ENCODE results near the gene ADCY2. TPM values are rescaled to one million over a fixed set of nuclear protein-coding genes. Genes with fewer than 3 reads are reported as not detected.
A peak's percentile ranks its signal among the peaks of the same experiment; 100 is the strongest.

The ADCY2 gene
- total RNA-seq, 1 experiment from 2014 or later: 31.3 TPM

- no peak overlapping the region for H3T11ph ChIP-seq (ENCODE audit: low read length)
- no peak overlapping the region for H3K4me3 Mint-ChIP-seq
Observed at GRCh38 chr5:7801891-7802614, 406.1 kb downstream of the ADCY2 start.

More at GRCh38 chr5:7801891-7802614, 406.1 kb downstream of the ADCY2 start:
- no peak overlapping the region for H3K4ac ChIP-seq (ENCODE audit: low read depth, low read length)
- Mint-ChIP-seq H3K4me1 (no peaks in the 10 kb centered on the region), H3K27me3 (ENCODE audit: low read depth) (no peaks in the 10 kb centered on the region), H3K36me3 (ENCODE audit: insufficient read depth in 1 of 3, low read depth in 3 of 3) (peaks cover 6 to 8% (median 7%) of the 10 kb centered on the region in 3 experiments; a peak in 6 of 7 replicates), H3K9me3 (no peaks in the 10 kb centered on the region), H3K27ac (0 out of 7 replicates have a peak overlapping the region, but pooled peaks of 1 of the 3 experiments have one; percentile 34)
- H3K27me3 ChIP-seq (ENCODE audit: insufficient read depth, low read length): no peaks in the 10 kb centered on the region
- no peak overlapping the region for H3K18ac ChIP-seq (ENCODE audit: insufficient read length, low read depth, low read length)
- no peak overlapping the region for H2BK120ac ChIP-seq (ENCODE audit: low read depth, low read length, poor library complexity, severe bottlenecking)
- WGBS (ENCODE audit: extremely low coverage, insufficient read length, low lambda C conversion rate): no CpG with 5 or more reads among the region's 14 CpGs
- no peaks in the 10 kb centered on the region for H3K79me2 ChIP-seq (ENCODE audit: insufficient read depth, low read length)
- no peak for DNase-seq
- H2AFZ ChIP-seq (ENCODE audit: low read length): no peak overlapping the region
- H3K23me2 ChIP-seq (ENCODE audit: insufficient read length, low read depth, low read length, poor library complexity, severe bottlenecking): no peaks in the 10 kb centered on the region
- TF ChIP-seq CTCF (conservative IDR thresholded peaks at IDR 0.05): no peak
- no peak overlapping the region for H4K5ac ChIP-seq (ENCODE audit: insufficient read length, low read depth, low read length)
- no peak overlapping the region for H3K23ac ChIP-seq (ENCODE audit: insufficient read length, low read depth, low read length)
- H3K27ac ChIP-seq (ENCODE audit: insufficient read length, low read depth, low read length): no peak overlapping the region
- H3K4me1 ChIP-seq (ENCODE audit: insufficient read depth, low read length): no peaks in the 10 kb centered on the region
- no peak overlapping the region for H4K8ac ChIP-seq (replicated peaks; ENCODE audit: insufficient read length, low read depth, low read length)
- H3K9ac ChIP-seq (ENCODE audit: extremely low read depth, insufficient read length, low read length): no peak overlapping the region
- H2BK15ac ChIP-seq (ENCODE audit: low read depth, low read length): no peak overlapping the region
- no peak overlapping the region for H2BK20ac ChIP-seq (ENCODE audit: low read depth, low read length, poor library complexity, severe bottlenecking)
- H3K9me3 ChIP-seq (ENCODE audit: control insufficient read depth, low read depth, low read length): no peaks in the 10 kb centered on the region
- H2BK5ac ChIP-seq (ENCODE audit: insufficient read length, low read length): no peak overlapping the region
- H3K79me1 ChIP-seq (ENCODE audit: insufficient read depth, low read depth, low read length, poor library complexity, severe bottlenecking): no peaks in the 10 kb centered on the region
- no peak overlapping the region for H3K56ac ChIP-seq (ENCODE audit: insufficient read length, low read depth, low read length)
- H2BK12ac ChIP-seq (ENCODE audit: insufficient read length, low read depth, low read length): no peak overlapping the region
- no peak overlapping the region for H4K91ac ChIP-seq (ENCODE audit: insufficient read length, low read depth, low read length)
- no peak overlapping the region for H2AK5ac ChIP-seq (ENCODE audit: insufficient read length, low read length)
- no peak overlapping the region for H3K14ac ChIP-seq (ENCODE audit: insufficient read depth, low read length)
- H4K20me1 ChIP-seq (ENCODE audit: control insufficient read depth, insufficient read depth, insufficient read length): no peaks in the 10 kb centered on the region
- no peak overlapping the region for H3K4me2 ChIP-seq (ENCODE audit: insufficient read depth, insufficient read length, low read length)

Measured in H9 (cell line).